ENCODE results near the gene MYCBPAP. TPM values are rescaled to one million over a fixed set of nuclear protein-coding genes. Genes with fewer than 3 reads are reported as not detected.

Gene MYCBPAP
- total RNA-seq, 2 experiments from 2014 or later, result 0.78 to 1.5 TPM

DNA sequence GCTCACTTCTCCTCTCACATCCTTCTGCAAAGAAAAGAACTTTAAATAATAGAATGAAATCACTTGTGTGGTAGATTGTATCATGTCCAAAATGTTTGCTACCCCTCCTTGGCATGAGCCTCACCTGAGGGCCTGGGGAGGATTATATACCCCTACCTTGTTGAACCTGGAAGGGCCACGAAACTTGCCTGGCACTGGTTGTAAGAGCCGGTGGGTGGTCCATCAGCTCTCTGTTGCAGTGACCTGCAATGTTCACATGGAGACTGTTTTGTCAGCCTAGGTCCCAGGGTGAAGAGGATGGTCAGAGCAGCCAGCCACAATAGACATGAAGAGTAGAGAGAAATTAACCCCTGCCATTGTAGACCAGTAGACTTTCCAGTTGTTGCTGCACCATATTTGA lies 19.4 kb upstream of the MYCBPAP start:
- intact Hi-C loops (cut with DNase I, micrococcal nuclease), result loop anchor here in 1 of 2 experiments (10.0 kb wide), 1 partner anchor 56 kb away; the partner anchor contains the start of gene SPATA20
- no peaks in the 10 kb centered on the region for H3K9me3 Mint-ChIP-seq
- H3K27ac Mint-ChIP-seq, result no peak overlapping the region
- ChIA-PET POLR2A (no interaction called here), CTCF (no interaction called here)
- H3K4me3 Mint-ChIP-seq, result no peak overlapping the region
- no peaks in the 10 kb centered on the region for H3K27me3 Mint-ChIP-seq
- H3K36me3 ChIP-seq (ENCODE audit: insufficient read depth, low read length), result peaks cover 20% of the 10 kb centered on the region
- H3K36me3 Mint-ChIP-seq (ENCODE audit: low read depth), result peaks cover 24% of the 10 kb centered on the region
- DNase-seq (no peak), ATAC-seq (ENCODE audit: poor library complexity) (no peak)
- H3K4me1 Mint-ChIP-seq (ENCODE audit: low read depth), result no peaks in the 10 kb centered on the region
- H3K27ac ChIP-seq (ENCODE audit: low read depth in 1 of 2, low read length in 2 of 2), result no peak overlapping the region
- no peaks in the 10 kb centered on the region for H3K4me1 ChIP-seq (ENCODE audit: insufficient read depth, low read length)
- TF ChIP-seq, protein P1, sequence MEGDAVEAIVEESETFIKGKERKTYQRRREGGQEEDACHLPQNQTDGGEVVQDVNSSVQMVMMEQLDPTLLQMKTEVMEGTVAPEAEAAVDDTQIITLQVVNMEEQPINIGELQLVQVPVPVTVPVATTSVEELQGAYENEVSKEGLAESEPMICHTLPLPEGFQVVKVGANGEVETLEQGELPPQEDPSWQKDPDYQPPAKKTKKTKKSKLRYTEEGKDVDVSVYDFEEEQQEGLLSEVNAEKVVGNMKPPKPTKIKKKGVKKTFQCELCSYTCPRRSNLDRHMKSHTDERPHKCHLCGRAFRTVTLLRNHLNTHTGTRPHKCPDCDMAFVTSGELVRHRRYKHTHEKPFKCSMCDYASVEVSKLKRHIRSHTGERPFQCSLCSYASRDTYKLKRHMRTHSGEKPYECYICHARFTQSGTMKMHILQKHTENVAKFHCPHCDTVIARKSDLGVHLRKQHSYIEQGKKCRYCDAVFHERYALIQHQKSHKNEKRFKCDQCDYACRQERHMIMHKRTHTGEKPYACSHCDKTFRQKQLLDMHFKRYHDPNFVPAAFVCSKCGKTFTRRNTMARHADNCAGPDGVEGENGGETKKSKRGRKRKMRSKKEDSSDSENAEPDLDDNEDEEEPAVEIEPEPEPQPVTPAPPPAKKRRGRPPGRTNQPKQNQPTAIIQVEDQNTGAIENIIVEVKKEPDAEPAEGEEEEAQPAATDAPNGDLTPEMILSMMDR (IDR thresholded peaks at IDR 0.05), result no peak
- no peaks in the 10 kb centered on the region for H3K9me3 ChIP-seq (ENCODE audit: control insufficient read depth in 1 of 2, insufficient read depth in 1 of 2, low read length in 2 of 2)
- no peaks in the 10 kb centered on the region for H3K27me3 ChIP-seq (ENCODE audit: control insufficient read depth in 1 of 2, insufficient read depth in 2 of 2, low read length in 2 of 2)
- H3K4me3 ChIP-seq (ENCODE audit: low read length), result no peak overlapping the region

DNA sequence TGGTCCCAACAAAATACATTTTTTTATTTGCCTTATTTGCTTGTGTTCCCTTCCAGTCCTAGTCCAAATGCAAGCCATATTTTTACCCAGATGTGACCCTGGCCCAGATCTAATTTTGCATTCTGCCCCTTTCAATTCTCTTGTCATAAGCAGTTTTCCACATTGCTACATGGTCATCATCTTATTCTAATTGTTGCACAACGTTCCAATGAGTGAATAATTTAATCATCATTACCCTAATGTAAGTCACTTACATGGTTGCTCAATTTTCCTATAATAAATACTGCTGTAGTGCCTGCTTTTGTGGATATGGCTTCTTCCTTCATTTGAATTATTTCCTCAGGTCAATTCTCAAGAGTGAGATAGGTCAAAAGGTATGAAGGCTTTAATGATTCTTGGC lies 16.7 kb upstream of the MYCBPAP start:
- Mint-ChIP-seq H3K36me3 (ENCODE audit: low read depth) (no peaks in the 10 kb centered on the region), H3K27me3 (no peaks in the 10 kb centered on the region), H3K27ac (no peak overlapping the region), H3K4me1 (ENCODE audit: low read depth) (no peaks in the 10 kb centered on the region), H3K9me3 (no peaks in the 10 kb centered on the region), H3K4me3 (no peak overlapping the region)
- TF ChIP-seq, protein P1 (IDR thresholded peaks at IDR 0.05), result no peak
- H3K27me3 ChIP-seq (ENCODE audit: control insufficient read depth in 1 of 2, insufficient read depth in 2 of 2, low read length in 2 of 2), result peaks cover 0 to 5% of the 10 kb centered on the region in 2 experiments
- H3K4me1 ChIP-seq (ENCODE audit: insufficient read depth, low read length), result no peaks in the 10 kb centered on the region
- no peak for ATAC-seq (ENCODE audit: poor library complexity)
- intact Hi-C loops (cut with DNase I, micrococcal nuclease), result no loop called here
- H3K27ac ChIP-seq (ENCODE audit: low read depth in 1 of 2, low read length in 2 of 2), result no peak overlapping the region
- H3K36me3 ChIP-seq (ENCODE audit: insufficient read depth, low read length), result peaks cover 3% of the 10 kb centered on the region
- no peak overlapping the region for H3K4me3 ChIP-seq (ENCODE audit: low read length)
- no peaks in the 10 kb centered on the region for H3K9me3 ChIP-seq (ENCODE audit: control insufficient read depth in 1 of 2, insufficient read depth in 1 of 2, low read length in 2 of 2)
- POLR2A ChIA-PET, result no interaction called here
- CTCF ChIA-PET, result no interaction called here
- no peak for DNase-seq

GRCh38 chr17:50492214-50492613 lies 16.0 kb upstream of the MYCBPAP start:
- ATAC-seq (ENCODE audit: poor library complexity), result no peak
- Histone ChIP-seq H3K4me3 (ENCODE audit: low read length) (no peak overlapping the region), H3K9me3 (ENCODE audit: control insufficient read depth in 1 of 2, insufficient read depth in 1 of 2, low read length in 2 of 2) (no peaks in the 10 kb centered on the region), H3K27me3 (ENCODE audit: control insufficient read depth in 1 of 2, insufficient read depth in 2 of 2, low read length in 2 of 2) (peaks cover 0 to 5% of the 10 kb centered on the region in 2 experiments), H3K36me3 (ENCODE audit: insufficient read depth, low read length) (peaks cover 1% of the 10 kb centered on the region), H3K4me1 (ENCODE audit: insufficient read depth, low read length) (no peaks in the 10 kb centered on the region), H3K27ac (ENCODE audit: low read depth in 1 of 2, low read length in 2 of 2) (no peak overlapping the region)
- H3K4me3 Mint-ChIP-seq, result no peak overlapping the region
- intact Hi-C loops (cut with DNase I, micrococcal nuclease), result no loop called here
- no peaks in the 10 kb centered on the region for H3K4me1 Mint-ChIP-seq (ENCODE audit: low read depth)
- POLR2A ChIA-PET, result no interaction called here
- TF ChIP-seq, protein P1 (IDR thresholded peaks at IDR 0.05), result no peak
- no peaks in the 10 kb centered on the region for H3K27me3 Mint-ChIP-seq
- H3K27ac Mint-ChIP-seq, result no peak overlapping the region
- no peaks in the 10 kb centered on the region for H3K9me3 Mint-ChIP-seq
- H3K36me3 Mint-ChIP-seq (ENCODE audit: low read depth), result no peaks in the 10 kb centered on the region
- DNase-seq, result no peak
- CTCF ChIA-PET, result no interaction called here

Measured in CD4-positive, alpha-beta T cell (primary cell).